Right lobe of liver (tissue), 4 donors: ENCODE results near the gene CPNE7.

Experiments
- POLR2A ChIP-seq: fragments of 450-650 bp; IDR thresholded peaks from one replicate; pipeline ENCODE4 v1.6.1; 2017; ENCODE audit warnings: antibody characterized with exemption, mild to moderate bottlenecking
- TF ChIP-seq, protein P1 (sequence below), 4 donors: fragments of 200-600 bp in 3 of 4; fragments of 450-650 bp in 1 of 4; IDR thresholded peaks; one replicate each; pipeline versions ENCODE4 v1.5.1 to v1.8.0; 2016 to 2022; ENCODE audit warnings: antibody characterized with exemption in 4 of 4, mild to moderate bottlenecking in 2 of 4
- donor health status: DM: no; HTN: no; CAD: no.
- donor health status: DM: no; HTN: no; CAD: no.
- donor health status: DM: no; HTN: yes; CAD: no.

DNA sequence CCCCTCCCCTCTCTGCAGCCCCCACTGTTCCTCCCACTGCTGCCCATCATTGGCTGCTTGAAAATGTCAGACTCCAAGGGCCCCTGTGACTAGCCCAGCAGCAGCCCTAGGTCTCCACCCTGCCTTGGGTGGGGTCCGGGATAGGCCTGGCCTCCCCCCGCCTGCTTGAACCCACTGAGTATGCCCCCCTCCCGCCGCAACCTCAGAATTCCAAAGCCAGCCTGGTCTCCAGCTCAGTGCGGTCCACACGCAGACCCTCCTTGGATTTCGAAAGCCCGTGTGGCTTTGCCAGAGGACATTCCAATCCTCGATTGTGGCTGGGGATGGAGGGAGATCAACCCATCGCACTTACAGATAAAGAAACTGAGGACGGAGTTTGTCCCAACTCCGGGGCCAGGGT is 44.3 kb downstream of the CPNE7 start:
- no peak for TF ChIP-seq POLR2A
- TF ChIP-seq, protein P1, sequence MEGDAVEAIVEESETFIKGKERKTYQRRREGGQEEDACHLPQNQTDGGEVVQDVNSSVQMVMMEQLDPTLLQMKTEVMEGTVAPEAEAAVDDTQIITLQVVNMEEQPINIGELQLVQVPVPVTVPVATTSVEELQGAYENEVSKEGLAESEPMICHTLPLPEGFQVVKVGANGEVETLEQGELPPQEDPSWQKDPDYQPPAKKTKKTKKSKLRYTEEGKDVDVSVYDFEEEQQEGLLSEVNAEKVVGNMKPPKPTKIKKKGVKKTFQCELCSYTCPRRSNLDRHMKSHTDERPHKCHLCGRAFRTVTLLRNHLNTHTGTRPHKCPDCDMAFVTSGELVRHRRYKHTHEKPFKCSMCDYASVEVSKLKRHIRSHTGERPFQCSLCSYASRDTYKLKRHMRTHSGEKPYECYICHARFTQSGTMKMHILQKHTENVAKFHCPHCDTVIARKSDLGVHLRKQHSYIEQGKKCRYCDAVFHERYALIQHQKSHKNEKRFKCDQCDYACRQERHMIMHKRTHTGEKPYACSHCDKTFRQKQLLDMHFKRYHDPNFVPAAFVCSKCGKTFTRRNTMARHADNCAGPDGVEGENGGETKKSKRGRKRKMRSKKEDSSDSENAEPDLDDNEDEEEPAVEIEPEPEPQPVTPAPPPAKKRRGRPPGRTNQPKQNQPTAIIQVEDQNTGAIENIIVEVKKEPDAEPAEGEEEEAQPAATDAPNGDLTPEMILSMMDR (IDR thresholded peaks at IDR 0.05), result no peak
